ENCODE data around the gene RABL3.

DNA sequence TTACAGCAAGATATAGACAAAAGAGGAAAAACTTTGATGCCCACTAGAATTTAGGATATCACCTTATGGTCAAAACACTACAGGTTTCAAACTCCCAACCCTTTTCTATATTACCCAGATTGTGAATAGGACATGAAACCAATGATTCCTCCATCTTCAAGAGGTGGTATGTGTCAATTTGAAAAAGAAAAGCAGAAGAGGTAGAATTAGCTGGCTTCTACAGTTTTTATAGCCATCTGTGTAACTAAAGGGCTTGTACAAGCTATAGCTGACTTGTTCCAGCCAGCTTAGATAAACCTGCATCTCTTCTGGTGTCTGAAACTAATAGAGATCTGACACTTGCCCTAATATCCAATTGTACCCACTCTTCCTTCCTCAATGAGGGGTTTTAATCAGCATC lies 35.4 kb downstream of the RABL3 start:
- TF ChIP-seq POLR2A (IDR thresholded peaks at IDR 0.05; ENCODE audit: low read depth, low read length), result no peak
- TF ChIP-seq PAX5 (IDR thresholded peaks at IDR 0.05; ENCODE audit: insufficient read depth, low read length, severe bottlenecking), result no peak
- no peak for TF ChIP-seq POLR2AphosphoS5 (IDR thresholded peaks at IDR 0.05; ENCODE audit: low read depth, low read length)
